GM12801 (cell line): Measurements from ENCODE around the gene IRAK2.

Source experiments
- CTCF ChIP-seq: IDR thresholded peaks from one replicate; pipeline ENCODE4 v1.5.1; 2011; ENCODE audit warnings: control low read depth; ENCODE audit not compliant: insufficient read length; ENCODE audit errors: extremely low read depth

Gene IRAK2

GRCh38 chr3:10215578-10216368 is 51.1 kb downstream of the IRAK2 start:
- TF ChIP-seq CTCF = no peak

GRCh38 chr3:10217359-10217758 is 52.6 kb downstream of the IRAK2 start:
- no peak for TF ChIP-seq CTCF

- no peak for TF ChIP-seq CTCF
These were observed 55.0 kb downstream of the IRAK2 start for GRCh38 chr3:10219737-10220136.

- no peak for TF ChIP-seq CTCF
These were observed 59.2 kb downstream of the IRAK2 start for GRCh38 chr3:10223676-10224639.

- TF ChIP-seq CTCF = no peak
These were observed 60.3 kb downstream of the IRAK2 start for GRCh38 chr3:10224794-10225665.

GRCh38 chr3:10226293-10226692 is 61.6 kb downstream of the IRAK2 start:
- no peak for TF ChIP-seq CTCF
